ENCODE data around the gene HSP90AB1. TPM values are rescaled to one million over a fixed set of nuclear protein-coding genes. Genes with fewer than 3 reads are reported as not detected.

HSP90AB1 gene
- polyA plus RNA-seq, 1 donor from 2014 or later, result 522 TPM

- peak overlapping the region; percentile 86 for H3K27ac ChIP-seq (ENCODE audit: low read length)
Observed at GRCh38 chr6:44255871-44256774, 9.2 kb downstream of the HSP90AB1 start.

DNA sequence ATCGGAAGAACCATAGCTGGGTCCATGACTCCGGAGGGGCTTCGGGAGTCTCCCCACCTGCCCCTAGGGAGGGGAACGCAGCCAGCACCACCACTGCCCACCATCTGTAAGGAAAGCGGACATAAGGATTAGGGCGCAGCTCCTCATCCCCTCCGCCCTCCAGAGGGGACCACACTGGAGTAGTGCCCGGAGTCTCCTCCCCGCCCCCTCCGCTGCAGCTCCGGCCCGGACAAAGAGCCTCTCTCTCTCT lies 9.8 kb downstream of the HSP90AB1 start:
- H3K36me3 ChIP-seq (ENCODE audit: insufficient read depth, low read length), result peaks cover 3% of the 10 kb centered on the region
- peak overlapping the region; percentile 94 for H2AFZ ChIP-seq (ENCODE audit: low read depth, low read length)
- peak overlapping the region; percentile 98 for H3K4me3 ChIP-seq (ENCODE audit: low read length)
- H4K20me1 ChIP-seq (ENCODE audit: insufficient read depth), result no peaks in the 10 kb centered on the region
- no peaks in the 10 kb centered on the region for H3F3A ChIP-seq (ENCODE audit: insufficient read depth, low read length, poor library complexity, severe bottlenecking)
- peak overlapping the region; percentile 96 for H3K9ac ChIP-seq (ENCODE audit: low read length)
- H3K4me2 ChIP-seq (ENCODE audit: low read length), result peak overlapping the region; percentile 94
- H3K9me2 ChIP-seq (ENCODE audit: insufficient read depth, low read length), result no peaks in the 10 kb centered on the region
- H3K27ac ChIP-seq (ENCODE audit: low read length), result peak overlapping the region; percentile 86
- TF ChIP-seq MXI1 (conservative IDR thresholded peaks at IDR 0.05; ENCODE audit: poor library complexity, severe bottlenecking) (no peak), EP300 (conservative IDR thresholded peaks at IDR 0.05; ENCODE audit: poor library complexity, severe bottlenecking) (no peak), SMC3 (conservative IDR thresholded peaks at IDR 0.05; ENCODE audit: poor library complexity) (no peak), TAF1 (IDR thresholded peaks at IDR 0.05; ENCODE audit: low read depth) (no peak), EZH2 (IDR thresholded peaks at IDR 0.05; ENCODE audit: borderline replicate concordance, insufficient read depth, low read length, poor library complexity, severe bottlenecking) (no peak), RAD21 (conservative IDR thresholded peaks at IDR 0.05) (no peak), REST (IDR thresholded peaks at IDR 0.05; ENCODE audit: borderline replicate concordance) (no peak)
- TF ChIP-seq, protein P1, sequence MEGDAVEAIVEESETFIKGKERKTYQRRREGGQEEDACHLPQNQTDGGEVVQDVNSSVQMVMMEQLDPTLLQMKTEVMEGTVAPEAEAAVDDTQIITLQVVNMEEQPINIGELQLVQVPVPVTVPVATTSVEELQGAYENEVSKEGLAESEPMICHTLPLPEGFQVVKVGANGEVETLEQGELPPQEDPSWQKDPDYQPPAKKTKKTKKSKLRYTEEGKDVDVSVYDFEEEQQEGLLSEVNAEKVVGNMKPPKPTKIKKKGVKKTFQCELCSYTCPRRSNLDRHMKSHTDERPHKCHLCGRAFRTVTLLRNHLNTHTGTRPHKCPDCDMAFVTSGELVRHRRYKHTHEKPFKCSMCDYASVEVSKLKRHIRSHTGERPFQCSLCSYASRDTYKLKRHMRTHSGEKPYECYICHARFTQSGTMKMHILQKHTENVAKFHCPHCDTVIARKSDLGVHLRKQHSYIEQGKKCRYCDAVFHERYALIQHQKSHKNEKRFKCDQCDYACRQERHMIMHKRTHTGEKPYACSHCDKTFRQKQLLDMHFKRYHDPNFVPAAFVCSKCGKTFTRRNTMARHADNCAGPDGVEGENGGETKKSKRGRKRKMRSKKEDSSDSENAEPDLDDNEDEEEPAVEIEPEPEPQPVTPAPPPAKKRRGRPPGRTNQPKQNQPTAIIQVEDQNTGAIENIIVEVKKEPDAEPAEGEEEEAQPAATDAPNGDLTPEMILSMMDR (IDR thresholded peaks at IDR 0.05; ENCODE audit: poor library complexity, severe bottlenecking), result no peak
- H3K27me3 ChIP-seq (ENCODE audit: insufficient read depth, low read depth, low read length), result no peaks in the 10 kb centered on the region
- no peaks in the 10 kb centered on the region for H3K9me3 ChIP-seq (ENCODE audit: low read length)
- H3K79me2 ChIP-seq (replicated peaks; ENCODE audit: insufficient read depth, low read length), result peaks cover 24% of the 10 kb centered on the region

More at GRCh38 chr6:44255871-44256774, 9.2 kb downstream of the HSP90AB1 start:
- Histone ChIP-seq H3K79me2 (replicated peaks; ENCODE audit: insufficient read depth, low read length) (peaks cover 27% of the 10 kb centered on the region), H3K4me3 (ENCODE audit: low read length) (peak overlapping the region; percentile 98), H2AFZ (ENCODE audit: low read depth, low read length) (peak overlapping the region; percentile 94), H3K9me2 (ENCODE audit: insufficient read depth, low read length) (no peaks in the 10 kb centered on the region), H4K20me1 (ENCODE audit: insufficient read depth) (no peaks in the 10 kb centered on the region), H3K36me3 (ENCODE audit: insufficient read depth, low read length) (peaks cover 8% of the 10 kb centered on the region), H3K27me3 (ENCODE audit: insufficient read depth, low read depth, low read length) (no peaks in the 10 kb centered on the region), H3F3A (ENCODE audit: insufficient read depth, low read length, poor library complexity, severe bottlenecking) (no peaks in the 10 kb centered on the region), H3K9me3 (ENCODE audit: low read length) (no peaks in the 10 kb centered on the region), H3K4me2 (ENCODE audit: low read length) (peak overlapping the region; percentile 94), H3K9ac (ENCODE audit: low read length) (peak overlapping the region; percentile 96)
- no peak for TF ChIP-seq EZH2 (IDR thresholded peaks at IDR 0.05; ENCODE audit: borderline replicate concordance, insufficient read depth, low read length, poor library complexity, severe bottlenecking)
- peak; percentile 11 for TF ChIP-seq POLR2AphosphoS5 (IDR thresholded peaks at IDR 0.05)

Measured in neural cell (in vitro differentiated cells).